ENCODE measurements around the gene RBM5. TPM values are rescaled to one million over a fixed set of nuclear protein-coding genes. Genes with fewer than 3 reads are reported as not detected.

Gene RBM5
- polyA plus RNA-seq, 1 of the 3 experiments (the other 2 are of a cell fraction), result 113 TPM

DNA sequence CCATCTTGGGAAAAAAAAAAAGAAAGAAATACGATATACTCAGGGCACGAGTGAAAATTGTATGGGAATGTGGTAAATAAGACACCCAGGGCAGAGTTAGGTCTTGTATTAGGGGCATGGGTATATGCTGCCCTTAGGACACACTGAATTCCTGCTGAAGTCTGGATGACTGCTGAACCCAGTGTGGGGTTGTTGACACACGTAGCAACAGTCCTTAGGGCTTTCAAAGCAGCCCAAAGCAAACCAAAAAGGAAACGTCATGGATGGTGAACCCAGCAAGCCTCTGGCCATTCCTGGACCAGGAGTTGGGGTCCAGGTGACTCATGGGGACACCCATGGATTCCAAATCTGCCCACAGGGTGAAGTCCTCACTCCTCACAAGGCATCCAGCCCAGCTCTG, 39.3 kb downstream of the RBM5 start (continued):
- TF ChIP-seq RFX5 (IDR thresholded peaks at IDR 0.05; ENCODE audit: low read length) (no peak), TEAD4 (IDR thresholded peaks at IDR 0.05; ENCODE audit: borderline replicate concordance, insufficient read depth) (no peak)

DNA sequence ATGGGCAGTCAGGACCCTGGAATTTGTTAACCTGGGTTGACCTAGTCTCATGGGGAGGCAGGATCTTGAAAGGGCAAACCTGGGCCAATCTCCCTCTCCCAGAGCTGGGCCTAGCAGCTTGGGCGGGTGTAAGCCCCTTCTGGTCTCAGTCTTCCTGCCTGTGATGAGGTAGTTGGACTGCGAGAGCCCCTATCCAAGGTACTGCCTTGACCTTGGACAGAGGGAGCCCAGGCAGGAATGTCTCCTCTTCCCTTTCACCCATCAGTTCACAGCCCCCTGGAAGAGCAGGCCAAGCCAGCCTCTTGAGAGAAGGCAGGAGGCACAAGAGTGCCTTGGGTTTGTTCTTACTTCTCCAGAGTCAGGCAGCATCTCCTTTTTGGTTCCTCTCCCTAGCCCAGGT, 41.7 kb downstream of the RBM5 start:
- no peak overlapping the region for H2AFZ ChIP-seq (ENCODE audit: low read depth)
- no peaks in the 10 kb centered on the region for H3K27me3 ChIP-seq (ENCODE audit: insufficient read depth)
- TF ChIP-seq JUND (IDR thresholded peaks at IDR 0.05) (no peak), SMC3 (IDR thresholded peaks at IDR 0.05; ENCODE audit: low read depth, low read length) (no peak), NRF1 (IDR thresholded peaks at IDR 0.05; ENCODE audit: low read depth, low read length) (no peak), FOXM1 (IDR thresholded peaks at IDR 0.05; ENCODE audit: low read depth) (no peak)
- TF ChIP-seq, protein P1, sequence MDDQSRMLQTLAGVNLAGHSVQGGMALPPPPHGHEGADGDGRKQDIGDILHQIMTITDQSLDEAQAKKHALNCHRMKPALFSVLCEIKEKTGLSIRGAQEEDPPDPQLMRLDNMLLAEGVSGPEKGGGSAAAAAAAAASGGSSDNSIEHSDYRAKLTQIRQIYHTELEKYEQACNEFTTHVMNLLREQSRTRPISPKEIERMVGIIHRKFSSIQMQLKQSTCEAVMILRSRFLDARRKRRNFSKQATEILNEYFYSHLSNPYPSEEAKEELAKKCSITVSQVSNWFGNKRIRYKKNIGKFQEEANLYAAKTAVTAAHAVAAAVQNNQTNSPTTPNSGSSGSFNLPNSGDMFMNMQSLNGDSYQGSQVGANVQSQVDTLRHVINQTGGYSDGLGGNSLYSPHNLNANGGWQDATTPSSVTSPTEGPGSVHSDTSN (IDR thresholded peaks at IDR 0.05), result no peak
- TF ChIP-seq, protein P2, sequence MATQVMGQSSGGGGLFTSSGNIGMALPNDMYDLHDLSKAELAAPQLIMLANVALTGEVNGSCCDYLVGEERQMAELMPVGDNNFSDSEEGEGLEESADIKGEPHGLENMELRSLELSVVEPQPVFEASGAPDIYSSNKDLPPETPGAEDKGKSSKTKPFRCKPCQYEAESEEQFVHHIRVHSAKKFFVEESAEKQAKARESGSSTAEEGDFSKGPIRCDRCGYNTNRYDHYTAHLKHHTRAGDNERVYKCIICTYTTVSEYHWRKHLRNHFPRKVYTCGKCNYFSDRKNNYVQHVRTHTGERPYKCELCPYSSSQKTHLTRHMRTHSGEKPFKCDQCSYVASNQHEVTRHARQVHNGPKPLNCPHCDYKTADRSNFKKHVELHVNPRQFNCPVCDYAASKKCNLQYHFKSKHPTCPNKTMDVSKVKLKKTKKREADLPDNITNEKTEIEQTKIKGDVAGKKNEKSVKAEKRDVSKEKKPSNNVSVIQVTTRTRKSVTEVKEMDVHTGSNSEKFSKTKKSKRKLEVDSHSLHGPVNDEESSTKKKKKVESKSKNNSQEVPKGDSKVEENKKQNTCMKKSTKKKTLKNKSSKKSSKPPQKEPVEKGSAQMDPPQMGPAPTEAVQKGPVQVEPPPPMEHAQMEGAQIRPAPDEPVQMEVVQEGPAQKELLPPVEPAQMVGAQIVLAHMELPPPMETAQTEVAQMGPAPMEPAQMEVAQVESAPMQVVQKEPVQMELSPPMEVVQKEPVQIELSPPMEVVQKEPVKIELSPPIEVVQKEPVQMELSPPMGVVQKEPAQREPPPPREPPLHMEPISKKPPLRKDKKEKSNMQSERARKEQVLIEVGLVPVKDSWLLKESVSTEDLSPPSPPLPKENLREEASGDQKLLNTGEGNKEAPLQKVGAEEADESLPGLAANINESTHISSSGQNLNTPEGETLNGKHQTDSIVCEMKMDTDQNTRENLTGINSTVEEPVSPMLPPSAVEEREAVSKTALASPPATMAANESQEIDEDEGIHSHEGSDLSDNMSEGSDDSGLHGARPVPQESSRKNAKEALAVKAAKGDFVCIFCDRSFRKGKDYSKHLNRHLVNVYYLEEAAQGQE (IDR thresholded peaks at IDR 0.05; ENCODE audit: low read depth, low read length), result peak; percentile 87
- H3F3A ChIP-seq (replicated peaks; ENCODE audit: insufficient read depth), result no peaks in the 10 kb centered on the region
- no peak overlapping the region for H3K9ac ChIP-seq
- H3K79me2 ChIP-seq (ENCODE audit: insufficient read depth), result no peaks in the 10 kb centered on the region
- H3K27ac ChIP-seq (ENCODE audit: low read depth in 2 of 2, low read length in 1 of 2), result no peak overlapping the region
- ChIA-PET POLR2A (no interaction called here), CTCF (interaction anchor here (0.6 to 28.1 kb wide), 6 partner anchors 8 to 129 kb away, joined by 3 to 684 read pairs (median 3); partner anchors contain the start of gene GNAT1)
- no CpG with 5 or more reads among the region's 2 CpGs for WGBS (ENCODE audit: low lambda C conversion rate)
- H4K20me1 ChIP-seq (ENCODE audit: insufficient read depth), result no peaks in the 10 kb centered on the region
- H3K9me2 ChIP-seq, result no peaks in the 10 kb centered on the region
- H3K9me3 ChIP-seq, result no peaks in the 10 kb centered on the region
- no peaks in the 10 kb centered on the region for H3K36me3 ChIP-seq (replicated peaks in 1 of 2; ENCODE audit: control insufficient read depth in 1 of 2, insufficient read depth in 2 of 2, low read length in 1 of 2)
- peaks cover 4 to 25% of the 10 kb centered on the region in 2 experiments; a peak in 2 of 4 replicates for H3K4me1 ChIP-seq (ENCODE audit: control insufficient read depth in 1 of 2, insufficient read depth in 2 of 2, low read depth in 1 of 2, low read length in 1 of 2)
- no peak overlapping the region for H3K4me3 ChIP-seq (ENCODE audit: low read depth in 2 of 2, low read length in 1 of 2)
- H3K4me2 ChIP-seq, result no peak overlapping the region
- no peak for DNase-seq

DNA sequence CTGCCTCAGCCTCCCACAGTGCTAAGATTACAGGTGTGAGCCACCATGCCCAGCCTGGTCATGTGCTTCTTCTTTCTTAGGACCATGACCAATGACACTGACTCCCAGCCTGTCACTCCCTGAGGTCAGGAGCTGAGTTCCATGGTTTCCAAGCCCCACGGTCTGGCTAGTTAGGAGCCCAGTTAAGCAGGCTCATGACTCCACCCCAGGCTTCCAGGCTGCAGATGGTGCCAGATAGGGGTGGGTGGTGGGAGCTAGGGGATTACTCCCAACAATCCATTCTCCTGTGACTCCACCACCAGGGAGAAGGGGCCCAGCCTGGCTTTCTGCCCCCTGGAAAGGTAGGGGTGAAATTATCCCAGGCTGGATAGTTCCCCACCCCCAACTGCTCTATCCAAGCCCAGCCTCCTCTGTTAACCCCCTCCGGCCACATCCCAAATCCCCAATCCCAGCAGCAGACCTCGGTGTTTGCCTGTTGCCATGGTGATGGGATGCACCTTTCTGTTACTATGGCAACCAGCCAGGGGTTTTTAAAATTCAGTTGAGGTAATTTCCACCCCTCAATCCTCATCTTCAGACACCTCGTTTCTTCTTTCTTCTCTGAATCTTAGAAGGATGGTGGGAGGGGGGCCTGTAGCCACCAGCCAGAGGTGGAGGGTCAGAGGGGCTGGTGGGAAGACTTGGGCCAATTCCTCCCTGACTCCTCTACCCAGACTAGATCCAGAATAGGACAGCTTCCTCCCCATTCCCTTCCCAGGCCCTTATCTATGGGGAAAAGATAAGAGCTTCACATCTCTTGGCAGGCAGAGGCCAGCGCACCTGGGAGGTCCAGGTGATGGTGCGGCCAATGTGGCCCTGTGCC, 43.9 kb downstream of the RBM5 start:
- Histone ChIP-seq H3F3A (replicated peaks; ENCODE audit: insufficient read depth) (no peaks in the 10 kb centered on the region), H3K36me3 (replicated peaks in 1 of 2; ENCODE audit: control insufficient read depth in 1 of 2, insufficient read depth in 2 of 2, low read length in 1 of 2) (no peaks in the 10 kb centered on the region), H3K9me2 (no peaks in the 10 kb centered on the region), H3K4me3 (ENCODE audit: low read depth in 2 of 2, low read length in 1 of 2) (no peak overlapping the region), H3K4me1 (ENCODE audit: control insufficient read depth in 1 of 2, insufficient read depth in 2 of 2, low read depth in 1 of 2, low read length in 1 of 2) (peaks cover 0 to 19% of the 10 kb centered on the region in 2 experiments; a peak in 1 of 4 replicates), H3K9me3 (no peaks in the 10 kb centered on the region), H2AFZ (ENCODE audit: low read depth) (no peak overlapping the region), H3K27ac (ENCODE audit: low read depth in 2 of 2, low read length in 1 of 2) (no peak overlapping the region), H3K27me3 (ENCODE audit: insufficient read depth) (no peaks in the 10 kb centered on the region), H3K9ac (no peak overlapping the region), H3K79me2 (ENCODE audit: insufficient read depth) (no peaks in the 10 kb centered on the region), H4K20me1 (ENCODE audit: insufficient read depth) (no peaks in the 10 kb centered on the region), H3K4me2 (no peak overlapping the region)
- CTCF ChIA-PET, result interaction anchor here (0.9 to 28.1 kb wide), 6 partner anchors 10 to 53 kb away, joined by 3 to 684 read pairs (median 4); partner anchors contain the start of gene GNAT1
- 64% methylated on average over 6 of the region's 6 CpGs for WGBS (ENCODE audit: low lambda C conversion rate)
- DNase-seq, result peak; percentile 56
- POLR2A ChIA-PET, result no interaction called here
- TF ChIP-seq, protein P1 (IDR thresholded peaks at IDR 0.05), result no peak
- TF ChIP-seq SIN3A (IDR thresholded peaks at IDR 0.05; ENCODE audit: borderline replicate concordance, low read depth, low read length) (no peak), RCOR1 (IDR thresholded peaks at IDR 0.05; ENCODE audit: low read length) (no peak), MXI1 (IDR thresholded peaks at IDR 0.05; ENCODE audit: low read depth, low read length) (no peak), FOXM1 (IDR thresholded peaks at IDR 0.05; ENCODE audit: low read depth) (no peak), EZH2phosphoT487 (IDR thresholded peaks at IDR 0.05; ENCODE audit: borderline replicate concordance, low read depth) (no peak), GABPA (IDR thresholded peaks at IDR 0.05; ENCODE audit: low read depth) (no peak), RXRA (IDR thresholded peaks at IDR 0.05; ENCODE audit: borderline replicate concordance, low read depth) (no peak)
- TF ChIP-seq, protein P3, sequence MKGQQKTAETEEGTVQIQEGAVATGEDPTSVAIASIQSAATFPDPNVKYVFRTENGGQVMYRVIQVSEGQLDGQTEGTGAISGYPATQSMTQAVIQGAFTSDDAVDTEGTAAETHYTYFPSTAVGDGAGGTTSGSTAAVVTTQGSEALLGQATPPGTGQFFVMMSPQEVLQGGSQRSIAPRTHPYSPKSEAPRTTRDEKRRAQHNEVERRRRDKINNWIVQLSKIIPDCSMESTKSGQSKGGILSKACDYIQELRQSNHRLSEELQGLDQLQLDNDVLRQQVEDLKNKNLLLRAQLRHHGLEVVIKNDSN (IDR thresholded peaks at IDR 0.05; ENCODE audit: borderline replicate concordance, low read depth), result no peak
